BLaER1 treated with 17β-estradiol and CSF1 and Interleukin-3, amounts not matched to agents 10 nM and 100 nM (cell line): ENCODE results near the gene NRCAM.

ENCODE experiments used
- H3K27ac ChIP-seq, 11 experiments: shearing (Covaris generic); formaldehyde crosslinking; 2 replicates each; pipeline ENCODE4 v1.8.1; 2022
- H3K27me3 ChIP-seq, 11 experiments: shearing (Covaris generic); formaldehyde crosslinking; 2 replicates each; pipeline ENCODE4 v1.8.1; 2022
- H3K36me3 ChIP-seq, 11 experiments: shearing (Covaris generic); formaldehyde crosslinking; 2 replicates each; pipeline ENCODE4 v1.8.1; 2022
- H3K4me1 ChIP-seq, 10 experiments: shearing (Covaris generic); formaldehyde crosslinking; 2 replicates each; pipeline ENCODE4 v1.8.1; 2022
- H3K4me2 ChIP-seq, 11 experiments: shearing (Covaris generic); formaldehyde crosslinking; 2 replicates each; pipeline ENCODE4 v1.8.1; 2022
- H3K4me3 ChIP-seq, 10 experiments: shearing (Covaris generic); formaldehyde crosslinking; 2 replicates each; pipeline ENCODE4 v1.8.1; 2022
- H3K9ac ChIP-seq, 11 experiments: shearing (Covaris generic); formaldehyde crosslinking; 2 replicates each; pipeline ENCODE4 v1.8.1; 2022
- H3K9me3 ChIP-seq, 11 experiments: shearing (Covaris generic); formaldehyde crosslinking; replicated peaks in 1 of 11; 2 replicates each; pipeline ENCODE4 v1.8.1; 2022
- H4K20me1 ChIP-seq, 11 experiments: shearing (Covaris generic); formaldehyde crosslinking; 2 replicates each; pipeline ENCODE4 v1.8.1; 2022
- Cebpa-rat ChIP-seq, 11 experiments: shearing (Covaris generic); IDR thresholded peaks; 2 replicates each; pipeline ENCODE4 v1.8.1; 2022

Gene NRCAM

DNA sequence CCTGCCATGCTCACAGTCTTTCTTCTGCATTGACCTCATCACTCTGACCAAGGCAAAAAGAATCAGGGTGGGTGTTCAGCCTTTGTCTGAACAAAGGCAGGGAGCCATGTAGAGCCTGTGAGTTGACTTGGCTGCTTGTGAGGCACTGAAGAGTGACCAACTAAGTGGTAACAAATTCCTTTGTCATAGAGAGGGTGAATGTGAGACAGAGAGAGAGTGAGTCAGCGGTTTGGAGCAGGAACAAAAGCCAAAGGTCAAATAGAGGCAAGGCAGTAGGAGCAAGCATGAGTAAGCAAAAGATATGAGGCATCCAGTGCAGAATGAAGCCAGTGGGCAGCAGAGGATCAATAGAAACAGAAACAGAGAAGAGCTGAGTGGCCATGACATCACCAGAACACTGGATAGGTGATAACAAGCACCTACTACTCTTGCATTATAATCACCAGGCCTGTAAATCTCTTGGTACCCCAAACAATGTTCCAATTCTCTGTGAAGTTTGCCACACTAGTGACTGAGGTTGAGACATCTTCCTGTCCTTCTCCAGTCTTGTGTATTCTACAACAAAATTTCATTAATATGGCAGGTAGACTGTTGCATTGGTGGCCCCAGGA lies 209.9 kb downstream of the NRCAM start:
- H3K27me3 ChIP-seq = no peaks in the 10 kb centered on the region
- no peaks in the 10 kb centered on the region for H4K20me1 ChIP-seq
- peak overlapping the region in 5 of 11 experiments; percentile 7 to 45 (median 31); a peak in 7 of 22 replicates for H3K4me2 ChIP-seq
- H3K9me3 ChIP-seq = no peaks in the 10 kb centered on the region
- H3K4me3 ChIP-seq = no peak overlapping the region
- H3K36me3 ChIP-seq = no peaks in the 10 kb centered on the region
- H3K4me1 ChIP-seq = peaks cover 0 to 10% (median 3%) of the 10 kb centered on the region in 10 experiments; a peak in 9 of 20 replicates
- H3K9ac ChIP-seq = no peak overlapping the region
- no peak overlapping the region for H3K27ac ChIP-seq
- no peak for TF ChIP-seq Cebpa-rat (IDR thresholded peaks at IDR 0.05)

DNA sequence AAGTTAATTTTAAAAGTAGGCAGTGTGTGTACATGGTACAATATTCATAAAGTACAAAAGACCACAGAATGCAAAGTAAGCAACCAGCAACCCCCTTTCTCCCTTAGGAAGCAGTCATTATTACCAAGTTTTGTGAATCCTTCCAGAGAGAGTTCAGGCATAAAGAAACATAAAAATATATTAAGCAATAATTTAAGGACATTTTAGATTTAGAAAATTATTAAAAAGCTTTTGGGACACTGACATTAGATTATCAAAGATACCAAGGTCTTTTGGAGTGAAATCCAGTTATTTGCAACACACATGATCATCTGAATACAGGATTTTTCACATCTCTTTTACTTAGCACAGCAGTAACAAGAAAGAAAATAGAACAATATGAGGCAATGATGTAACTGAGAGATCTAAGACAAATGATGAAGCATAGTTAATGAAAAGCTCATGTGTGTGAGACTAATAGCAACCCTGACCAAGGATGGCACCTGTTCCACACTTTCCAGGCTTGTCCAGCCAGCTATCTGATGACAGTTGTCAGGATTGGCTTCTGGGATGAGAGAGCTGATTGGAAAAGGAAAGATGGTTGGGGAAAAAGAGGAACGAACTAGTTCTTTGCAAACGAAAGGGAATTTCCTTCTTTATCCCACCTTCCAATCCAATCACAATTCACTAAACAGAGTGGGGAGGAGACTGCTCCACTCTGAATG lies 210.6 kb downstream of the NRCAM start:
- Histone ChIP-seq H3K36me3 (no peaks in the 10 kb centered on the region), H4K20me1 (no peaks in the 10 kb centered on the region), H3K4me3 (no peak overlapping the region), H3K4me1 (peaks cover 0 to 10% (median 3%) of the 10 kb centered on the region in 10 experiments; a peak in 9 of 20 replicates), H3K27me3 (no peaks in the 10 kb centered on the region), H3K27ac (no peak overlapping the region), H3K9ac (no peak overlapping the region), H3K9me3 (no peaks in the 10 kb centered on the region), H3K4me2 (peak overlapping the region in 5 of 11 experiments; percentile 7 to 45 (median 31); a peak in 5 of 22 replicates)
- TF ChIP-seq Cebpa-rat (IDR thresholded peaks at IDR 0.05) = no peak

DNA sequence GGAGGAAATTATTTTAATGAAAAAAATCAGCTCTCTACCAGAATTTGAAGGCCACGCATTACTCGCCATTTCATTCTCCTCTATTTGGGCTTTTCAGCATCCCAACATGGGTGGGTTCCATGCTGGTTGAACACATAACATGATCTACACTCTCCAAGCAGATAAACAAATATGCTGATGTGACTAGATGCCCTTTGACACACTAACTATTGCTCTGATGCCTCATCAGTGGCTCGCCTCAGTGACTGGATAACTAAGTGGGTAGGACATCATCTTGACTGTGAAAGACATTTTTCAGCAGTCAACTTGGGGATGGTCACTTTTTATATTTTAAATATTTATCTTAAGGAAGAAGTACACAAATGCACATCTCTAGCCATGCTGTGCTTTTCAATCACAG lies 212.1 kb downstream of the NRCAM start:
- Histone ChIP-seq H3K4me1 (peaks cover 0 to 10% (median 3%) of the 10 kb centered on the region in 10 experiments; a peak in 9 of 20 replicates), H3K4me3 (no peak overlapping the region), H3K9ac (no peak overlapping the region), H3K36me3 (no peaks in the 10 kb centered on the region), H3K9me3 (no peaks in the 10 kb centered on the region), H3K27me3 (no peaks in the 10 kb centered on the region), H3K27ac (no peak overlapping the region), H4K20me1 (no peaks in the 10 kb centered on the region), H3K4me2 (no peak overlapping the region)
- no peak for TF ChIP-seq Cebpa-rat (IDR thresholded peaks at IDR 0.05)

DNA sequence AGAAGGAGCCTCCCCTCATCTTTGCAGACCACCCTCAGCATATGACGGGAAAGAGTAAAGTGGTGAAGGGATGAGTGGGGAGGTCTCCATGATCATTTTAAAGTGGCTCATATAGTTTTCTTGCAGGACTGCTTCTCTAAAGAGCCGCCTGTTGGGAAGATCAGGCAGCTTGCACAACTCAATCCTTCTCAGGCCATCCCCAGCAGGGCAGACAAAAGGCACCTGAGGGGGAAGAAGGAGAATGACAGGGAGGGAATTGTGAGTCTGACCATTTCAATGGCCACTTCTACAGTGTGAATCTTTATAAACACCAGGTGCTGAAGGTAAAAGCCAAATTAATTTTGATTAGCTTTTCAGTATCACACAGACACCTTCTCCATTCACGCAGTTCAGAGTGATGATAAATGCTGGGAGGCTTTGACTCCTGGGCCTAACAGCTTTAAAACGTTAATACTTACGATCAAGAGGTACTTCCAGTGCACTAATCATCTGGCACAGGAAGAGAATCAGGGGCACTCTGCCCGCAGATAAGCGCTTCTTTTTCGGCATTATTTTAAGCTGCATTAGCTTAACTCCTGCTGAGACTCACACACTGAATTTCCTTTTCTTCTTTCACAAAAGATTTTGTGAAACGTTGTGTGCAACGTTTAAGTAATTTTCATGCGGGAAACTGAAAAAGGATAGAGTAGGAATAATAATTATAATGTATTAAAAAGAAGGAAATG lies 216.6 kb downstream of the NRCAM start:
- Histone ChIP-seq H3K9ac (no peak overlapping the region), H3K36me3 (no peaks in the 10 kb centered on the region), H3K27me3 (no peaks in the 10 kb centered on the region), H3K4me3 (no peak overlapping the region), H4K20me1 (no peaks in the 10 kb centered on the region), H3K4me2 (no peak overlapping the region), H3K4me1 (peaks cover 11 to 20% (median 13%) of the 10 kb centered on the region in 10 experiments), H3K9me3 (no peaks in the 10 kb centered on the region), H3K27ac (no peak overlapping the region)
- no peak for TF ChIP-seq Cebpa-rat (IDR thresholded peaks at IDR 0.05)

DNA sequence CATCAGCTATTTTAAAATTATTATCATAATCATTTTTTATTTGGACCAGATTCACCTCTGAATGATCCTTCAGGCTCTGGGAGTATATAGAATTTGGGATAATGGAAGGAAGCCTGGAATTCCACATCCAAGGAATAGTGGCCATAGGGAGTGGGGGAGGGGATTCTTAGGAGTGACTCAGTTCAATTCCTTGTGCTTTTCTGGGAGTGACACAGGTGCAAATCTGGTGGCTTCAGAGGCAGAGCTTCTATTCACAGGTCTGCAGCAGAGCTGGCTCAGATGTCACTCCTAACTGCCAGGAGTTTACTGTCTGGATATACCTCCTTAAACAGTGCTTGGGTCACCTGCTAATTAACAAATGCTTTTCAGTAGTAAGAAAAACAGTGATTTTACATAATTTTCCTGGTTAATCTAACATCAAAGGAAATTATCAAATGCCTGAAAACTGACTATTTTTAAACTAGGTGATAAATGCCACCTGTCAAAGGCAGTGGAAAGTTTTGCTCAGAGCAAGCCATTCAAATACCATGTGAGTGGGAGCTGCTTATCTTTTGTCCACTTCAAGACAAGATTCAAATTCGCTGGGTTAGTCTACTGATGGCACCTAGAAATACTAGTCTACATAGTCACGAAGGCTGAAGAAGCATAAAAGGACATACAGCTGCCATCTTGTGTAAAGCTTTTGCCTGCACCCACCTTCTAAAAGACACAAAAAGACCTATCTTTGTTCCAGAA lies 219.4 kb downstream of the NRCAM start:
- H4K20me1 ChIP-seq = no peaks in the 10 kb centered on the region
- TF ChIP-seq Cebpa-rat (IDR thresholded peaks at IDR 0.05) = no peak
- no peak overlapping the region for H3K4me3 ChIP-seq
- no peaks in the 10 kb centered on the region for H3K36me3 ChIP-seq
- H3K9me3 ChIP-seq = no peaks in the 10 kb centered on the region
- no peak overlapping the region for H3K4me2 ChIP-seq
- peaks cover 11 to 28% (median 13%) of the 10 kb centered on the region in 10 experiments for H3K4me1 ChIP-seq
- H3K27ac ChIP-seq = no peak overlapping the region
- H3K9ac ChIP-seq = no peak overlapping the region
- H3K27me3 ChIP-seq = no peaks in the 10 kb centered on the region

DNA sequence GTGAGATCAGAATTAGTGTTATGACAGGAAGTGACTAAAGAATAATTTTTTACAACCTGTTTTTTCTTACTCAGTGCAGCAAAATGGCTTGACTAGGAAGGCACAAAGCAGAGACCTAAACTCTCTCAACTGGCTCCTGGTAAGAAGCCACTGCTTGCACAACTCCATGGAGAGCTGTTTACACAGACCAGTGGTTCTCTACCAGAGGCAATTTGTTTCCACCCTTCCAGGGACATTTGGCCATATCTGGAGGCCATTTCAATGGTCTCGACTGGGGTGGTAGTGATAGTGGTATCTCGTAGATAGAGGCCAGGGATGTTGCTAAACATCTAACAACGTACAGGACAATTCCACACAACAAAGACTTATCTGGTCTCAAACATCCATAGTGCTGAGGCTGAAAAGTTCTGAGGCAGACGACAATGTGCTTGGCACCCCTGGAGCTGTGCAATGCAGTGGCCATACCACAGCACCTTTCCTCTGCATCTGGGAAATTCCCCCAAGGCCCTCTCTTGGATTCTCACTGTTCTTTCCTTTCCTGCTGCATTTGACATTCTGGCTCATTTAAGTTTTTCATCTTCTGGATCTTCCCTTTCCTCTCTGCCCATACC lies 220.7 kb downstream of the NRCAM start:
- H3K27ac ChIP-seq = no peak overlapping the region
- peak overlapping the region; percentile 5 to 53 (median 26); a peak in 18 of 22 replicates for H3K4me2 ChIP-seq

DNA sequence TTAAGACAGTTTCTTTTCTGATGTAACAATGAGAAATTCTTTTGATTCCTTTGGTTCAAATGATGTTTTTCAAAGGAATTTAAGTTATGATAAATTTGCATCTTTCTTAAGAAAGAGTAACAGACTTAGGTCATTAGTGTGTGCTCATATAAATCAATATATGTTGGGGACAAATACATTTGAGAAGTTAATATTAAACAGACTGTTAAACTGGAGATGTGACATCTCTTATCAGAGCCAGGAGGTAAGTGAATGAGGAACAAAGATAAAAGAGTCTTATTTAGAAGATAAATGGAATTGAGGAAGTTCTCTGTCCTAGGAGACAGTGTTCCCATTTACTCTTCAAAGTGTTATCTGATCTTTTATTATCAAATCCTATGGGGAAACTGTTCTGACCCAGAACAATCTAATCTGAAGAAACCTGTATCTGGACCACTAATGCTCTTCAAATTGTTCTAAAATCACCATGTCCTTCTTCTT lies 221.2 kb downstream of the NRCAM start:
- Histone ChIP-seq H3K27ac (no peak overlapping the region), H3K27me3 (no peaks in the 10 kb centered on the region), H3K9me3 (no peaks in the 10 kb centered on the region), H3K36me3 (no peaks in the 10 kb centered on the region), H3K4me1 (peaks cover 11 to 28% (median 13%) of the 10 kb centered on the region in 10 experiments), H4K20me1 (no peaks in the 10 kb centered on the region), H3K4me2 (peak overlapping the region in 8 of 11 experiments; percentile 5 to 53 (median 24); a peak in 9 of 22 replicates), H3K4me3 (no peak overlapping the region), H3K9ac (no peak overlapping the region)
- no peak for TF ChIP-seq Cebpa-rat (IDR thresholded peaks at IDR 0.05)

More for the DNA sequence above, 220.7 kb downstream of the NRCAM start:
- peaks cover 11 to 28% (median 13%) of the 10 kb centered on the region in 10 experiments for H3K4me1 ChIP-seq
- no peaks in the 10 kb centered on the region for H3K9me3 ChIP-seq
- no peak for TF ChIP-seq Cebpa-rat (IDR thresholded peaks at IDR 0.05)
- H4K20me1 ChIP-seq = no peaks in the 10 kb centered on the region
- H3K36me3 ChIP-seq = no peaks in the 10 kb centered on the region
- no peak overlapping the region for H3K9ac ChIP-seq
- no peak overlapping the region for H3K4me3 ChIP-seq
- H3K27me3 ChIP-seq = no peaks in the 10 kb centered on the region

DNA sequence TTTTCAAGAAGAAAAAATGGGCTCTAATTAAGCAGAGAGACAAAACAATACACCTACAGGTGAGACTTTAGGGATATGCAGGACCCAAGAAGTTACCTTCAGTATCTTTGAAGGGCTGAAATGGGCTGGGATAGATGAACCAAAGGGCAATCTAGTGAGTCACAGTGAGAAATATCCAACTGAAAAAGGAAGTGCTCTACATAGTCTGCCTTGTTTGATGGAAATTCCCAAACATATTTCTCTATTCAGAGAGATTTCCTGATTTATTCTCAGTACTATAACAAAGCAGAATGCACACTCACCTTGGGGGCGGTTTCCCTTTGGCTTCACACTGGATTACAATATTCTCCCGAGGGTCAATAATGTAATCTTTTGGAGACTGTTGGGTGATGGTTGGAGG lies 222.0 kb downstream of the NRCAM start:
- Histone ChIP-seq H3K27ac (no peak overlapping the region), H3K4me3 (no peak overlapping the region), H3K27me3 (no peaks in the 10 kb centered on the region), H4K20me1 (no peaks in the 10 kb centered on the region), H3K4me2 (peak overlapping the region in 2 of 11 experiments; percentile 13 to 31; a peak in 2 of 22 replicates), H3K4me1 (peaks cover 11 to 28% (median 13%) of the 10 kb centered on the region in 10 experiments), H3K9me3 (no peaks in the 10 kb centered on the region), H3K36me3 (no peaks in the 10 kb centered on the region), H3K9ac (no peak overlapping the region)
- TF ChIP-seq Cebpa-rat (IDR thresholded peaks at IDR 0.05) = no peak
